HEK293 (cell line): ENCODE data around the gene MOB1A.

Experiments
- MEIS1 ChIP-seq: sonication (generic); formaldehyde crosslinking; IDR thresholded peaks from 2 replicates; pipeline ENCODE4 v1.8.1; 2022; ENCODE audit warnings: missing genetic modification reagents, mild to moderate bottlenecking, borderline replicate concordance
- PATZ1 ChIP-seq: fragments of 450-650 bp; formaldehyde crosslinking; IDR thresholded peaks from 2 replicates; pipeline ENCODE4 v1.5.1; 2016; ENCODE audit warnings: missing biosample characterization, missing genetic modification characterization
- REST ChIP-seq: fragments of 450-650 bp; formaldehyde crosslinking; IDR thresholded peaks from 2 replicates; pipeline ENCODE4 v1.5.1; 2016; ENCODE audit warnings: missing biosample characterization, missing genetic modification characterization
- YY1 ChIP-seq: fragments of 450-650 bp; formaldehyde crosslinking; IDR thresholded peaks from 2 replicates; pipeline ENCODE4 v1.5.1; 2018; ENCODE audit warnings: missing biosample characterization, missing genetic modification characterization
- ZNF174 ChIP-seq: fragments of 450-650 bp; formaldehyde crosslinking; IDR thresholded peaks from 2 replicates; pipeline ENCODE4 v1.5.0; 2017; ENCODE audit warnings: missing biosample characterization, mild to moderate bottlenecking, missing genetic modification characterization
- ZNF274 ChIP-seq, 2 experiments: fragments of 200-500 bp in 1 of 2; fragments of 450-650 bp in 1 of 2; sonication (Bioruptor generic) in 1 of 2; formaldehyde crosslinking in 1 of 2; IDR thresholded peaks; 2 replicates each; pipeline versions ENCODE4 v1.5.1 to v1.6.1; 2014 to 2016; ENCODE audit warnings: borderline replicate concordance in 1 of 2, inconsistent platforms in 1 of 2, low read length in 1 of 2, missing biosample characterization in 1 of 2, missing genetic modification characterization in 1 of 2
- ZNF350 ChIP-seq: fragments of 450-650 bp; formaldehyde crosslinking; IDR thresholded peaks from 2 replicates; pipeline ENCODE4 v1.5.0; 2017; ENCODE audit warnings: missing biosample characterization, mild to moderate bottlenecking, missing genetic modification characterization
- ZNF416 ChIP-seq: fragments of 450-650 bp; formaldehyde crosslinking; IDR thresholded peaks from 2 replicates; pipeline ENCODE4 v1.5.1; 2016; ENCODE audit warnings: missing biosample characterization, missing genetic modification characterization
- ZNF629 ChIP-seq: fragments of 450-650 bp; formaldehyde crosslinking; IDR thresholded peaks from 2 replicates; pipeline ENCODE4 v1.5.1; 2017; ENCODE audit warnings: missing biosample characterization, missing genetic modification characterization
- ZNF677 ChIP-seq: fragments of 450-650 bp; IDR thresholded peaks from 2 replicates; pipeline ENCODE4 v1.5.0; 2018; ENCODE audit warnings: missing biosample characterization, mild to moderate bottlenecking, missing genetic modification characterization, moderate library complexity
- ZNF704 ChIP-seq: fragments of 450-650 bp; formaldehyde crosslinking; IDR thresholded peaks from 2 replicates; pipeline ENCODE4 v1.5.1; 2016; ENCODE audit warnings: missing biosample characterization, missing genetic modification characterization
- ZNF776 ChIP-seq: fragments of 450-650 bp; formaldehyde crosslinking; IDR thresholded peaks from 2 replicates; pipeline ENCODE4 v1.5.0; 2017; ENCODE audit warnings: missing biosample characterization, missing genetic modification characterization, borderline replicate concordance
- ZSCAN30 ChIP-seq: fragments of 450-650 bp; IDR thresholded peaks from 2 replicates; pipeline ENCODE4 v1.5.1; 2018; ENCODE audit warnings: missing biosample characterization, mild to moderate bottlenecking, missing genetic modification characterization, moderate library complexity
- TF ChIP-seq, protein P1 (sequence below): fragments of 450-650 bp; formaldehyde crosslinking; IDR thresholded peaks from 2 replicates; pipeline ENCODE4 v1.5.1; 2016; ENCODE audit warnings: missing biosample characterization, missing genetic modification characterization

- TF ChIP-seq, protein P1, sequence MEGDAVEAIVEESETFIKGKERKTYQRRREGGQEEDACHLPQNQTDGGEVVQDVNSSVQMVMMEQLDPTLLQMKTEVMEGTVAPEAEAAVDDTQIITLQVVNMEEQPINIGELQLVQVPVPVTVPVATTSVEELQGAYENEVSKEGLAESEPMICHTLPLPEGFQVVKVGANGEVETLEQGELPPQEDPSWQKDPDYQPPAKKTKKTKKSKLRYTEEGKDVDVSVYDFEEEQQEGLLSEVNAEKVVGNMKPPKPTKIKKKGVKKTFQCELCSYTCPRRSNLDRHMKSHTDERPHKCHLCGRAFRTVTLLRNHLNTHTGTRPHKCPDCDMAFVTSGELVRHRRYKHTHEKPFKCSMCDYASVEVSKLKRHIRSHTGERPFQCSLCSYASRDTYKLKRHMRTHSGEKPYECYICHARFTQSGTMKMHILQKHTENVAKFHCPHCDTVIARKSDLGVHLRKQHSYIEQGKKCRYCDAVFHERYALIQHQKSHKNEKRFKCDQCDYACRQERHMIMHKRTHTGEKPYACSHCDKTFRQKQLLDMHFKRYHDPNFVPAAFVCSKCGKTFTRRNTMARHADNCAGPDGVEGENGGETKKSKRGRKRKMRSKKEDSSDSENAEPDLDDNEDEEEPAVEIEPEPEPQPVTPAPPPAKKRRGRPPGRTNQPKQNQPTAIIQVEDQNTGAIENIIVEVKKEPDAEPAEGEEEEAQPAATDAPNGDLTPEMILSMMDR (tag by site-specific recombination) = no peak
- TF ChIP-seq REST = no peak
- no peak for TF ChIP-seq ZNF629 (tag by site-specific recombination)
- no peak for TF ChIP-seq ZNF350 (tag by site-specific recombination)
- TF ChIP-seq ZNF274 (IDR thresholded peaks at IDR 0.05; ENCODE audit: low read length) = no peak
- no peak for TF ChIP-seq ZNF274 (tag by site-specific recombination; IDR thresholded peaks at IDR 0.05; ENCODE audit: borderline replicate concordance)
- no peak for TF ChIP-seq ZNF776 (tag by site-specific recombination)
- TF ChIP-seq ZSCAN30 (tag by site-specific recombination) = no peak
- no peak for TF ChIP-seq PATZ1 (tag by site-specific recombination)
- no peak for TF ChIP-seq YY1 (tag by site-specific recombination)
- no peak for TF ChIP-seq ZNF174 (tag by site-specific recombination)
- no peak for TF ChIP-seq ZNF416 (tag by site-specific recombination)
- TF ChIP-seq MEIS1 (CRISPR knock-in tag) = no peak
- no peak for TF ChIP-seq ZNF704 (tag by site-specific recombination)
- no peak for TF ChIP-seq ZNF677
Observed at GRCh38 chr2:74201196-74201595, 22.5 kb upstream of the MOB1A start.
